ENCODE data around the gene TADA2B. TPM values are rescaled to one million over a fixed set of nuclear protein-coding genes. Genes with fewer than 3 reads are reported as not detected.

Gene TADA2B
- total RNA-seq, 1 donor from 2014 or later = 16.8 TPM

- intact Hi-C loops (cut with micrococcal nuclease) = no loop called here
- Mint-ChIP-seq H3K9me3 (no peaks in the 10 kb centered on the region), H3K36me3 (ENCODE audit: low read depth) (peaks cover 10% of the 10 kb centered on the region), H3K27ac (no peak overlapping the region), H3K27me3 (ENCODE audit: insufficient read depth) (no peaks in the 10 kb centered on the region), H3K4me3 (no peak overlapping the region), H3K4me1 (ENCODE audit: low read depth) (peaks cover 51% of the 10 kb centered on the region)
- DNase-seq (ENCODE audit: low spot score) = no peak
These were observed 5.5 kb downstream of the TADA2B start for GRCh38 chr4:7048642-7049041.

- H3K27ac Mint-ChIP-seq = no peak overlapping the region
- no peak overlapping the region for H3K4me3 Mint-ChIP-seq
- intact Hi-C loops (cut with micrococcal nuclease) = no loop called here
- no peaks in the 10 kb centered on the region for H3K9me3 Mint-ChIP-seq
- peaks cover 15% of the 10 kb centered on the region for H3K36me3 Mint-ChIP-seq (ENCODE audit: low read depth)
- H3K27me3 Mint-ChIP-seq (ENCODE audit: insufficient read depth) = no peaks in the 10 kb centered on the region
- H3K4me1 Mint-ChIP-seq (ENCODE audit: low read depth) = peaks cover 51% of the 10 kb centered on the region
- no peak for DNase-seq (ENCODE audit: low spot score)
These were observed 6.1 kb downstream of the TADA2B start for GRCh38 chr4:7049295-7049694.

GRCh38 chr4:7049739-7050138, 6.6 kb downstream of the TADA2B start:
- H3K9me3 Mint-ChIP-seq = no peaks in the 10 kb centered on the region
- no peak overlapping the region for H3K27ac Mint-ChIP-seq
- H3K27me3 Mint-ChIP-seq (ENCODE audit: insufficient read depth) = no peaks in the 10 kb centered on the region
- H3K4me1 Mint-ChIP-seq (ENCODE audit: low read depth) = peaks cover 46% of the 10 kb centered on the region
- no peak overlapping the region for H3K4me3 Mint-ChIP-seq
- intact Hi-C loops (cut with micrococcal nuclease) = no loop called here
- H3K36me3 Mint-ChIP-seq (ENCODE audit: low read depth) = peaks cover 17% of the 10 kb centered on the region
- no peak for DNase-seq (ENCODE audit: low spot score)

- no peak overlapping the region for H3K27ac Mint-ChIP-seq
- intact Hi-C loops (cut with micrococcal nuclease) = no loop called here
- peaks cover 21% of the 10 kb centered on the region for H3K36me3 Mint-ChIP-seq (ENCODE audit: low read depth)
- H3K9me3 Mint-ChIP-seq = no peaks in the 10 kb centered on the region
- H3K27me3 Mint-ChIP-seq (ENCODE audit: insufficient read depth) = no peaks in the 10 kb centered on the region
- peaks cover 38% of the 10 kb centered on the region for H3K4me1 Mint-ChIP-seq (ENCODE audit: low read depth)
- DNase-seq (ENCODE audit: low spot score) = no peak
- H3K4me3 Mint-ChIP-seq = no peak overlapping the region
These were observed 7.4 kb downstream of the TADA2B start for GRCh38 chr4:7050481-7051143.

- Mint-ChIP-seq H3K9me3 (no peaks in the 10 kb centered on the region), H3K4me3 (no peak overlapping the region), H3K4me1 (ENCODE audit: low read depth) (peaks cover 33% of the 10 kb centered on the region), H3K27me3 (ENCODE audit: insufficient read depth) (no peaks in the 10 kb centered on the region), H3K27ac (no peak overlapping the region), H3K36me3 (ENCODE audit: low read depth) (peaks cover 21% of the 10 kb centered on the region)
- intact Hi-C loops (cut with micrococcal nuclease) = no loop called here
- DNase-seq (ENCODE audit: low spot score) = no peak
These were observed 7.9 kb downstream of the TADA2B start for GRCh38 chr4:7051144-7051495.

GRCh38 chr4:7051905-7052304, 8.7 kb downstream of the TADA2B start:
- intact Hi-C loops (cut with micrococcal nuclease) = no loop called here
- no peak overlapping the region for H3K27ac Mint-ChIP-seq
- no peaks in the 10 kb centered on the region for H3K9me3 Mint-ChIP-seq

GRCh38 chr4:7052313-7052712, 9.1 kb downstream of the TADA2B start:
- intact Hi-C loops (cut with micrococcal nuclease) = no loop called here
- Mint-ChIP-seq H3K4me1 (ENCODE audit: low read depth) (peaks cover 21% of the 10 kb centered on the region), H3K27ac (no peak overlapping the region), H3K4me3 (no peak overlapping the region), H3K27me3 (ENCODE audit: insufficient read depth) (no peaks in the 10 kb centered on the region), H3K36me3 (ENCODE audit: low read depth) (peaks cover 21% of the 10 kb centered on the region), H3K9me3 (no peaks in the 10 kb centered on the region)
- no peak for DNase-seq (ENCODE audit: low spot score)

More at GRCh38 chr4:7051905-7052304, 8.7 kb downstream of the TADA2B start:
- H3K4me1 Mint-ChIP-seq (ENCODE audit: low read depth) = peaks cover 25% of the 10 kb centered on the region
- DNase-seq (ENCODE audit: low spot score) = no peak
- H3K4me3 Mint-ChIP-seq = no peak overlapping the region
- H3K36me3 Mint-ChIP-seq (ENCODE audit: low read depth) = peaks cover 22% of the 10 kb centered on the region
- no peaks in the 10 kb centered on the region for H3K27me3 Mint-ChIP-seq (ENCODE audit: insufficient read depth)

GRCh38 chr4:7052923-7053715, 9.9 kb downstream of the TADA2B start:
- Mint-ChIP-seq H3K27ac (no peak overlapping the region), H3K4me3 (no peak overlapping the region), H3K36me3 (ENCODE audit: low read depth) (peaks cover 24% of the 10 kb centered on the region), H3K27me3 (ENCODE audit: insufficient read depth) (no peaks in the 10 kb centered on the region), H3K9me3 (no peaks in the 10 kb centered on the region), H3K4me1 (ENCODE audit: low read depth) (peaks cover 23% of the 10 kb centered on the region)
- intact Hi-C loops (cut with micrococcal nuclease) = no loop called here
- no peak for DNase-seq (ENCODE audit: low spot score)

- no peak for DNase-seq (ENCODE audit: low spot score)
- Mint-ChIP-seq H3K4me3 (no peak overlapping the region), H3K27ac (no peak overlapping the region), H3K4me1 (ENCODE audit: low read depth) (peaks cover 19% of the 10 kb centered on the region), H3K27me3 (ENCODE audit: insufficient read depth) (no peaks in the 10 kb centered on the region), H3K9me3 (no peaks in the 10 kb centered on the region), H3K36me3 (ENCODE audit: low read depth) (peaks cover 22% of the 10 kb centered on the region)
- intact Hi-C loops (cut with micrococcal nuclease) = no loop called here
These were observed 11.1 kb downstream of the TADA2B start for GRCh38 chr4:7054106-7054880.

GRCh38 chr4:7055111-7055989, 12.2 kb downstream of the TADA2B start:
- H3K36me3 Mint-ChIP-seq (ENCODE audit: low read depth) = peaks cover 23% of the 10 kb centered on the region
- intact Hi-C loops (cut with micrococcal nuclease) = no loop called here
- H3K4me1 Mint-ChIP-seq (ENCODE audit: low read depth) = peaks cover 19% of the 10 kb centered on the region
- H3K9me3 Mint-ChIP-seq = no peaks in the 10 kb centered on the region
- DNase-seq (ENCODE audit: low spot score) = no peak
- no peak overlapping the region for H3K27ac Mint-ChIP-seq
- H3K4me3 Mint-ChIP-seq = no peak overlapping the region
- no peaks in the 10 kb centered on the region for H3K27me3 Mint-ChIP-seq (ENCODE audit: insufficient read depth)

- H3K27me3 Mint-ChIP-seq (ENCODE audit: insufficient read depth) = no peaks in the 10 kb centered on the region
- no peak overlapping the region for H3K4me3 Mint-ChIP-seq
- H3K36me3 Mint-ChIP-seq (ENCODE audit: low read depth) = peaks cover 29% of the 10 kb centered on the region
- DNase-seq (ENCODE audit: low spot score) = no peak
- peaks cover 19% of the 10 kb centered on the region for H3K4me1 Mint-ChIP-seq (ENCODE audit: low read depth)
- H3K9me3 Mint-ChIP-seq = no peaks in the 10 kb centered on the region
- intact Hi-C loops (cut with micrococcal nuclease) = no loop called here
- H3K27ac Mint-ChIP-seq = no peak overlapping the region
These were observed 12.8 kb downstream of the TADA2B start for GRCh38 chr4:7055990-7056325.

GRCh38 chr4:7058792-7059191, 15.6 kb downstream of the TADA2B start:
- Mint-ChIP-seq H3K27me3 (ENCODE audit: insufficient read depth) (no peaks in the 10 kb centered on the region), H3K27ac (no peak overlapping the region), H3K4me1 (ENCODE audit: low read depth) (peaks cover 9% of the 10 kb centered on the region), H3K9me3 (no peaks in the 10 kb centered on the region), H3K36me3 (ENCODE audit: low read depth) (peaks cover 45% of the 10 kb centered on the region), H3K4me3 (no peak overlapping the region)
- DNase-seq (ENCODE audit: low spot score) = no peak
- intact Hi-C loops (cut with micrococcal nuclease) = no loop called here

All from activated T-helper 1 cell treated with anti-CD3 and anti-CD28 coated beads, Interleukin-12 subunit alpha, Interleukin-12 subunit beta, Interleukin-2, Interleukin-4 antibody, amounts not matched to agents 30 ng/mL and 10 ng/mL and 1 ng/mL, durations not matched to agents 14 hours and 24 hours and 36 hours (primary cell).